ENCODE data around the gene SLC35B2. TPM values are rescaled to one million over a fixed set of nuclear protein-coding genes. Genes with fewer than 3 reads are reported as not detected.
A peak's percentile ranks its signal among the peaks of the same experiment; 100 is the strongest.

The SLC35B2 gene
- total and polyA plus RNA-seq, 9 of the 15 experiments (the other 6 are each of a cell fraction or from before 2014, with no cell fraction given): 14.5 to 59.1 (median 47.1) TPM

DNA sequence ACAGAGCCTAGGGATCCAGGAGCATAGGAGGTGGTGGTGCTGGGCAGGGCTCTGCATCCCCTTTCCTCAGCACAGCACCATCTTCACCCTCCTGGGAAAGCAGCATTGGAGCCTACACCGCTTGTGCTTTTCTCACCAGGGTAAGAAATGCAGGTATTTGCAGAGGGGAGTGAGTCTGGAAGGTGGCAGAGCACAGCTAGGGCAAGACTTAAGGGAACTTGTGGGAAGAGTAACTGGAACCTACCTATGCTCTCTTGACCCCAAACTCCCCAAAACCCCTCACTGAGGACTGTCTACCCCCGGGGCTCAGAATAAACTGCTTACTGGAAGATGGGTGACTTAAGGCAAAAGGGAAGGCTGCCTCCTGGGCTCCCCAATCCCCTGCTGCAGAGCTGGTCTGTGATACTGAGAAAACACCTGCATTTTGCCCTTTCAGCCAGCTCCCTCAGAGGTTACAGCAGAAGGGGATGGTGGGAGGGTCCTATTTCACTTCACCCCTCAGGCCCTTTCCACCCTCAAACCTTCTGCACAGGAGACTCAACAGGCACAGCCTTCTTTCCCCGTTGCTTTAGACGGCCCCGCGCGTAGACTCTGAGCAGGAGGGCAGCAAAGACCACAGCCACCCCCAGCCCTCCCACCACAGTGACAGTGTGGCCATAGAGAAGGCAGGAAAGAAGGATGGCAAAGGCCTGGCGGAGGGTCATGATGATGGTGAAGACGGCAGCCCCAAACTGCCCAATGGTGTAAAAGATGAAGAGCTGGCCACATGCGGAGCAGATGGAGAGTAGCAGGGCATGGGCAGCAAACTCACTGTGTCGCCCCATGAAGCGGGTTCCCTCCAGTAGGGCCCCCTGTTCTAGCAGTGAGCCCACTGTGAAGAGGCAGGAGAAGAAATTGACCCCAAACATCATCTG is 2.9 kb downstream of the SLC35B2 start (continued):
- TF ChIP-seq, protein P1, sequence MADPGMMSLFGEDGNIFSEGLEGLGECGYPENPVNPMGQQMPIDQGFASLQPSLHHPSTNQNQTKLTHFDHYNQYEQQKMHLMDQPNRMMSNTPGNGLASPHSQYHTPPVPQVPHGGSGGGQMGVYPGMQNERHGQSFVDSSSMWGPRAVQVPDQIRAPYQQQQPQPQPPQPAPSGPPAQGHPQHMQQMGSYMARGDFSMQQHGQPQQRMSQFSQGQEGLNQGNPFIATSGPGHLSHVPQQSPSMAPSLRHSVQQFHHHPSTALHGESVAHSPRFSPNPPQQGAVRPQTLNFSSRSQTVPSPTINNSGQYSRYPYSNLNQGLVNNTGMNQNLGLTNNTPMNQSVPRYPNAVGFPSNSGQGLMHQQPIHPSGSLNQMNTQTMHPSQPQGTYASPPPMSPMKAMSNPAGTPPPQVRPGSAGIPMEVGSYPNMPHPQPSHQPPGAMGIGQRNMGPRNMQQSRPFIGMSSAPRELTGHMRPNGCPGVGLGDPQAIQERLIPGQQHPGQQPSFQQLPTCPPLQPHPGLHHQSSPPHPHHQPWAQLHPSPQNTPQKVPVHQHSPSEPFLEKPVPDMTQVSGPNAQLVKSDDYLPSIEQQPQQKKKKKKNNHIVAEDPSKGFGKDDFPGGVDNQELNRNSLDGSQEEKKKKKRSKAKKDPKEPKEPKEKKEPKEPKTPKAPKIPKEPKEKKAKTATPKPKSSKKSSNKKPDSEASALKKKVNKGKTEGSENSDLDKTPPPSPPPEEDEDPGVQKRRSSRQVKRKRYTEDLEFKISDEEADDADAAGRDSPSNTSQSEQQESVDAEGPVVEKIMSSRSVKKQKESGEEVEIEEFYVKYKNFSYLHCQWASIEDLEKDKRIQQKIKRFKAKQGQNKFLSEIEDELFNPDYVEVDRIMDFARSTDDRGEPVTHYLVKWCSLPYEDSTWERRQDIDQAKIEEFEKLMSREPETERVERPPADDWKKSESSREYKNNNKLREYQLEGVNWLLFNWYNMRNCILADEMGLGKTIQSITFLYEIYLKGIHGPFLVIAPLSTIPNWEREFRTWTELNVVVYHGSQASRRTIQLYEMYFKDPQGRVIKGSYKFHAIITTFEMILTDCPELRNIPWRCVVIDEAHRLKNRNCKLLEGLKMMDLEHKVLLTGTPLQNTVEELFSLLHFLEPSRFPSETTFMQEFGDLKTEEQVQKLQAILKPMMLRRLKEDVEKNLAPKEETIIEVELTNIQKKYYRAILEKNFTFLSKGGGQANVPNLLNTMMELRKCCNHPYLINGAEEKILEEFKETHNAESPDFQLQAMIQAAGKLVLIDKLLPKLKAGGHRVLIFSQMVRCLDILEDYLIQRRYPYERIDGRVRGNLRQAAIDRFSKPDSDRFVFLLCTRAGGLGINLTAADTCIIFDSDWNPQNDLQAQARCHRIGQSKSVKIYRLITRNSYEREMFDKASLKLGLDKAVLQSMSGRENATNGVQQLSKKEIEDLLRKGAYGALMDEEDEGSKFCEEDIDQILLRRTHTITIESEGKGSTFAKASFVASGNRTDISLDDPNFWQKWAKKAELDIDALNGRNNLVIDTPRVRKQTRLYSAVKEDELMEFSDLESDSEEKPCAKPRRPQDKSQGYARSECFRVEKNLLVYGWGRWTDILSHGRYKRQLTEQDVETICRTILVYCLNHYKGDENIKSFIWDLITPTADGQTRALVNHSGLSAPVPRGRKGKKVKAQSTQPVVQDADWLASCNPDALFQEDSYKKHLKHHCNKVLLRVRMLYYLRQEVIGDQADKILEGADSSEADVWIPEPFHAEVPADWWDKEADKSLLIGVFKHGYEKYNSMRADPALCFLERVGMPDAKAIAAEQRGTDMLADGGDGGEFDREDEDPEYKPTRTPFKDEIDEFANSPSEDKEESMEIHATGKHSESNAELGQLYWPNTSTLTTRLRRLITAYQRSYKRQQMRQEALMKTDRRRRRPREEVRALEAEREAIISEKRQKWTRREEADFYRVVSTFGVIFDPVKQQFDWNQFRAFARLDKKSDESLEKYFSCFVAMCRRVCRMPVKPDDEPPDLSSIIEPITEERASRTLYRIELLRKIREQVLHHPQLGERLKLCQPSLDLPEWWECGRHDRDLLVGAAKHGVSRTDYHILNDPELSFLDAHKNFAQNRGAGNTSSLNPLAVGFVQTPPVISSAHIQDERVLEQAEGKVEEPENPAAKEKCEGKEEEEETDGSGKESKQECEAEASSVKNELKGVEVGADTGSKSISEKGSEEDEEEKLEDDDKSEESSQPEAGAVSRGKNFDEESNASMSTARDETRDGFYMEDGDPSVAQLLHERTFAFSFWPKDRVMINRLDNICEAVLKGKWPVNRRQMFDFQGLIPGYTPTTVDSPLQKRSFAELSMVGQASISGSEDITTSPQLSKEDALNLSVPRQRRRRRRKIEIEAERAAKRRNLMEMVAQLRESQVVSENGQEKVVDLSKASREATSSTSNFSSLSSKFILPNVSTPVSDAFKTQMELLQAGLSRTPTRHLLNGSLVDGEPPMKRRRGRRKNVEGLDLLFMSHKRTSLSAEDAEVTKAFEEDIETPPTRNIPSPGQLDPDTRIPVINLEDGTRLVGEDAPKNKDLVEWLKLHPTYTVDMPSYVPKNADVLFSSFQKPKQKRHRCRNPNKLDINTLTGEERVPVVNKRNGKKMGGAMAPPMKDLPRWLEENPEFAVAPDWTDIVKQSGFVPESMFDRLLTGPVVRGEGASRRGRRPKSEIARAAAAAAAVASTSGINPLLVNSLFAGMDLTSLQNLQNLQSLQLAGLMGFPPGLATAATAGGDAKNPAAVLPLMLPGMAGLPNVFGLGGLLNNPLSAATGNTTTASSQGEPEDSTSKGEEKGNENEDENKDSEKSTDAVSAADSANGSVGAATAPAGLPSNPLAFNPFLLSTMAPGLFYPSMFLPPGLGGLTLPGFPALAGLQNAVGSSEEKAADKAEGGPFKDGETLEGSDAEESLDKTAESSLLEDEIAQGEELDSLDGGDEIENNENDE (IDR thresholded peaks at IDR 0.05; ENCODE audit: low read depth, low read length): no peak
- TF ChIP-seq SMARCC2 (IDR thresholded peaks at IDR 0.05; ENCODE audit: low read depth) (no peak), ZBTB1 (CRISPR knock-in tag; IDR thresholded peaks at IDR 0.05; ENCODE audit: borderline replicate concordance, low read depth) (no peak; the same call in 1 of the 2 replicates), SRF (CRISPR knock-in tag; IDR thresholded peaks at IDR 0.05) (no peak), CHD2 (IDR thresholded peaks at IDR 0.05; ENCODE audit: low read depth, low read length) (peak; percentile 44; the same call in 1 of the 2 replicates), NCOA6 (IDR thresholded peaks at IDR 0.05) (no peak), SMARCA5 (IDR thresholded peaks at IDR 0.05) (no peak), TFAM (CRISPR knock-in tag; conservative IDR thresholded peaks at IDR 0.05) (no peak), NRF1 (conservative IDR thresholded peaks at IDR 0.05 in 1 of 2, IDR thresholded peaks at IDR 0.05 in 1 of 2) (no peak), MAFF (IDR thresholded peaks at IDR 0.05; ENCODE audit: low read length) (no peak)
- TF ChIP-seq, protein P2, sequence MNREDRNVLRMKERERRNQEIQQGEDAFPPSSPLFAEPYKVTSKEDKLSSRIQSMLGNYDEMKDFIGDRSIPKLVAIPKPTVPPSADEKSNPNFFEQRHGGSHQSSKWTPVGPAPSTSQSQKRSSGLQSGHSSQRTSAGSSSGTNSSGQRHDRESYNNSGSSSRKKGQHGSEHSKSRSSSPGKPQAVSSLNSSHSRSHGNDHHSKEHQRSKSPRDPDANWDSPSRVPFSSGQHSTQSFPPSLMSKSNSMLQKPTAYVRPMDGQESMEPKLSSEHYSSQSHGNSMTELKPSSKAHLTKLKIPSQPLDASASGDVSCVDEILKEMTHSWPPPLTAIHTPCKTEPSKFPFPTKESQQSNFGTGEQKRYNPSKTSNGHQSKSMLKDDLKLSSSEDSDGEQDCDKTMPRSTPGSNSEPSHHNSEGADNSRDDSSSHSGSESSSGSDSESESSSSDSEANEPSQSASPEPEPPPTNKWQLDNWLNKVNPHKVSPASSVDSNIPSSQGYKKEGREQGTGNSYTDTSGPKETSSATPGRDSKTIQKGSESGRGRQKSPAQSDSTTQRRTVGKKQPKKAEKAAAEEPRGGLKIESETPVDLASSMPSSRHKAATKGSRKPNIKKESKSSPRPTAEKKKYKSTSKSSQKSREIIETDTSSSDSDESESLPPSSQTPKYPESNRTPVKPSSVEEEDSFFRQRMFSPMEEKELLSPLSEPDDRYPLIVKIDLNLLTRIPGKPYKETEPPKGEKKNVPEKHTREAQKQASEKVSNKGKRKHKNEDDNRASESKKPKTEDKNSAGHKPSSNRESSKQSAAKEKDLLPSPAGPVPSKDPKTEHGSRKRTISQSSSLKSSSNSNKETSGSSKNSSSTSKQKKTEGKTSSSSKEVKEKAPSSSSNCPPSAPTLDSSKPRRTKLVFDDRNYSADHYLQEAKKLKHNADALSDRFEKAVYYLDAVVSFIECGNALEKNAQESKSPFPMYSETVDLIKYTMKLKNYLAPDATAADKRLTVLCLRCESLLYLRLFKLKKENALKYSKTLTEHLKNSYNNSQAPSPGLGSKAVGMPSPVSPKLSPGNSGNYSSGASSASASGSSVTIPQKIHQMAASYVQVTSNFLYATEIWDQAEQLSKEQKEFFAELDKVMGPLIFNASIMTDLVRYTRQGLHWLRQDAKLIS (CRISPR knock-in tag; IDR thresholded peaks at IDR 0.05): peak; percentile 21; the same call in 1 of the 2 replicates
- TF ChIP-seq, protein P3, sequence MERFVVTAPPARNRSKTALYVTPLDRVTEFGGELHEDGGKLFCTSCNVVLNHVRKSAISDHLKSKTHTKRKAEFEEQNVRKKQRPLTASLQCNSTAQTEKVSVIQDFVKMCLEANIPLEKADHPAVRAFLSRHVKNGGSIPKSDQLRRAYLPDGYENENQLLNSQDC (CRISPR knock-in tag; IDR thresholded peaks at IDR 0.05): no peak

All from K562 (cell line).